ENCODE measurements around the gene SPATA22.

GRCh38 chr17:3440451-3440850, 31.2 kb downstream of the SPATA22 start:
- TF ChIP-seq CTCF (CRISPR knock-in tag; IDR thresholded peaks at IDR 0.05) = no peak
- TF ChIP-seq ZNF704 (CRISPR knock-in tag; IDR thresholded peaks at IDR 0.05; ENCODE audit: borderline replicate concordance) = no peak
- TF ChIP-seq ESRRA (CRISPR knock-in tag; IDR thresholded peaks at IDR 0.05; ENCODE audit: low read depth) = no peak
- TF ChIP-seq ZBTB38 (CRISPR knock-in tag; IDR thresholded peaks at IDR 0.05) = no peak
- no peak for TF ChIP-seq EHMT2 (IDR thresholded peaks at IDR 0.05; ENCODE audit: borderline replicate concordance, low read depth, low read length)
- TF ChIP-seq TGIF2 (CRISPR knock-in tag; IDR thresholded peaks at IDR 0.05) = no peak
- no peak for TF ChIP-seq EZH2 (conservative IDR thresholded peaks at IDR 0.05; ENCODE audit: low read depth, low read length)
- TF ChIP-seq FOXA1 (IDR thresholded peaks at IDR 0.05) = no peak
- TF ChIP-seq FOXA1 (CRISPR knock-in tag; IDR thresholded peaks at IDR 0.05) = no peak
- no peak for TF ChIP-seq MAX (IDR thresholded peaks at IDR 0.05)
- TF ChIP-seq ZNF317 (CRISPR knock-in tag; IDR thresholded peaks at IDR 0.05) = no peak

Data from HepG2 (cell line).